B cell (primary cell): ENCODE data around the gene GAL. TPM values are rescaled to one million over a fixed set of nuclear protein-coding genes. Genes with fewer than 3 reads are reported as not detected.

Experiments used
- ATAC-seq: fragments of 200-7000 bp; cut with Tn5 transposase; one replicate; pipeline ENCODE4 v1.10.0; 2021; ENCODE audit warnings: low read depth, mild to moderate bottlenecking, moderate number of reproducible peaks, moderate library complexity
- CTCF ChIA-PET: fragments of 350-600 bp; sonication (Branson Sonifier 250); formaldehyde crosslinking; loops from one replicate; lab custom pipeline; 2021; ENCODE audit warnings: antibody characterized with exemption, inconsistent platforms; lab: Charles Lee
- POLR2A ChIA-PET: fragments of 350-600 bp; sonication (Branson Sonifier 250); formaldehyde crosslinking; loops from one replicate; lab custom pipeline; 2021; ENCODE audit warnings: antibody characterized with exemption; lab: Charles Lee
- DNase-seq: peaks from one replicate; pipeline ENCODE4 v3.0.0; 2013
- H2AFZ ChIP-seq: 2 replicates; pipeline ENCODE4 v1.6.1; 2012; ENCODE audit warnings: mild to moderate bottlenecking, low read depth, low read length; ENCODE audit not compliant: insufficient read depth, poor library complexity, severe bottlenecking
- H3K27ac ChIP-seq, 2 donors: 1 replicate in 1 of 2; 2 replicates in 1 of 2; pipeline ENCODE4 v1.5.1; 2012 to 2013; ENCODE audit warnings: low read length in 2 of 2, mild to moderate bottlenecking in 2 of 2, moderate library complexity in 1 of 2
- H3K27me3 ChIP-seq, 4 experiments: fragments of 200-600 bp in 1 of 4; sonication (generic) in 1 of 4; replicated peaks in 1 of 4; 1 replicate in 2 of 4; 2 replicates in 2 of 4; pipeline versions ENCODE4 v1.6.1 to v1.7.0; 2013 to 2016; ENCODE audit warnings: low read length in 3 of 4, mild to moderate bottlenecking in 2 of 4, mixed read lengths in 1 of 4, moderate library complexity in 1 of 4; ENCODE audit not compliant: insufficient read depth in 4 of 4, control insufficient read depth in 3 of 4; ENCODE audit errors: control extremely low read depth in 1 of 4
- H3K36me3 ChIP-seq, 2 experiments: replicated peaks in 1 of 2; 1 replicate in 1 of 2; 2 replicates in 1 of 2; pipeline versions ENCODE4 v1.6.1 to v1.7.1; 2013; ENCODE audit warnings: low read length in 1 of 2; ENCODE audit not compliant: insufficient read depth in 2 of 2, control insufficient read depth in 1 of 2; ENCODE audit errors: control extremely low read depth in 1 of 2, extremely low read depth in 1 of 2
- H3K4me1 ChIP-seq, 2 donors: fragments of 200-600 bp in 1 of 2; sonication (generic) in 1 of 2; 1 replicate in 1 of 2; 2 replicates in 1 of 2; pipeline versions ENCODE4 v1.5.1 to v1.6.1; 2013 to 2017; ENCODE audit warnings: low read length in 2 of 2; ENCODE audit not compliant: control insufficient read depth in 2 of 2, insufficient read depth in 2 of 2
- H3K4me2 ChIP-seq: replicated peaks from 2 replicates; pipeline ENCODE3; 2012; ENCODE audit warnings: mild to moderate bottlenecking, low read depth, low read length; ENCODE audit not compliant: poor library complexity, severe bottlenecking
- H3K4me3 ChIP-seq, 5 experiments: fragments of 200-600 bp in 1 of 5; sonication (generic) in 1 of 5; 1 replicate in 3 of 5; 2 replicates in 2 of 5; pipeline versions ENCODE4 v1.5.1 to v1.7.0; 2011 to 2016; ENCODE audit warnings: low read length in 4 of 5, mild to moderate bottlenecking in 4 of 5, low read depth in 2 of 5, control low read depth in 1 of 5, moderate library complexity in 1 of 5; ENCODE audit not compliant: insufficient read depth in 1 of 5; ENCODE audit errors: control extremely low read depth in 1 of 5, extremely low read depth in 1 of 5
- H3K79me2 ChIP-seq: fragments of 200-600 bp; sonication (generic); one replicate; pipeline ENCODE4 v1.6.0; 2016; ENCODE audit warnings: low read length; ENCODE audit not compliant: control insufficient read depth, insufficient read depth
- H3K9ac ChIP-seq: fragments of 200-600 bp; sonication (generic); 2 replicates; pipeline ENCODE4 v1.6.1; 2017; ENCODE audit warnings: mild to moderate bottlenecking, low read length, moderate library complexity
- H3K9me3 ChIP-seq, 3 donors: one replicate each; pipeline versions ENCODE4 v1.6.1 to v1.7.1; 2013; ENCODE audit warnings: low read length in 2 of 3; ENCODE audit not compliant: control insufficient read depth in 2 of 3, insufficient read depth in 1 of 3; ENCODE audit errors: control extremely low read depth in 1 of 3
- H4K20me1 ChIP-seq: 2 replicates; pipeline ENCODE4 v1.6.0; 2012; ENCODE audit warnings: mild to moderate bottlenecking, low read length; ENCODE audit not compliant: insufficient read depth, control insufficient read depth, poor library complexity, severe bottlenecking
- H3K27ac Mint-ChIP-seq: one replicate; pipeline ENCODE4 v1.8.0; 2021; ENCODE audit warnings: mixed read lengths
- H3K27me3 Mint-ChIP-seq: one replicate; pipeline ENCODE4 v1.8.0; 2021; ENCODE audit warnings: mixed read lengths
- H3K4me1 Mint-ChIP-seq: one replicate; pipeline ENCODE4 v1.8.0; 2021; ENCODE audit warnings: mixed read lengths
- H3K4me3 Mint-ChIP-seq: one replicate; pipeline ENCODE4 v1.8.0; 2021; ENCODE audit warnings: mixed read lengths
- H3K9me3 Mint-ChIP-seq: one replicate; pipeline ENCODE4 v1.8.0; 2022; ENCODE audit warnings: mixed read lengths; ENCODE audit not compliant: insufficient read depth
- EZH2 ChIP-seq: IDR thresholded peaks from 2 replicates; pipeline ENCODE4 v1.6.1; 2012; ENCODE audit warnings: borderline replicate concordance, low read depth, mild to moderate bottlenecking, moderate library complexity, low read length; ENCODE audit not compliant: insufficient read depth, poor library complexity, severe bottlenecking
- WGBS: methylation state at CpG from one replicate; pipeline ENCODE4 v1.1.5; 2013; ENCODE audit warnings: missing lambda C conversion rate; ENCODE audit not compliant: insufficient coverage; 5-methylcytosine and 5-hydroxymethylcytosine counted together
- intact Hi-C: fragments of 100-400 bp; cut with micrococcal nuclease; formaldehyde crosslinking; loops from one replicate; pipeline ENCODE4 v1.10.0; 2022
- polyA plus RNA-seq: library from polyadenylated mRNA; depleted of rRNA; stranded (reverse); fragments of >200 nt; gene quantifications from 2 replicates; pipeline ENCODE4 v1.2.3, GENCODE V29; 2012
- total RNA-seq, 2 donors: library from RNA; stranded (reverse); fragments of 120-200 nt in 1 of 2; gene quantifications; 1 replicate in 1 of 2; 2 replicates in 1 of 2; pipeline versions ENCODE4 v1.2.3 to v1.2.4, GENCODE V29; 2013 to 2022
- TF ChIP-seq, protein P1 (sequence below): fragments of 200-600 bp; IDR thresholded peaks from one replicate; pipeline ENCODE4 v1.8.0; 2022; ENCODE audit warnings: antibody characterized with exemption, mild to moderate bottlenecking

GAL gene
- total and polyA plus RNA-seq, 2 donors (not counting 1 experiment from before 2014, with no cell fraction given), result not detected

DNA sequence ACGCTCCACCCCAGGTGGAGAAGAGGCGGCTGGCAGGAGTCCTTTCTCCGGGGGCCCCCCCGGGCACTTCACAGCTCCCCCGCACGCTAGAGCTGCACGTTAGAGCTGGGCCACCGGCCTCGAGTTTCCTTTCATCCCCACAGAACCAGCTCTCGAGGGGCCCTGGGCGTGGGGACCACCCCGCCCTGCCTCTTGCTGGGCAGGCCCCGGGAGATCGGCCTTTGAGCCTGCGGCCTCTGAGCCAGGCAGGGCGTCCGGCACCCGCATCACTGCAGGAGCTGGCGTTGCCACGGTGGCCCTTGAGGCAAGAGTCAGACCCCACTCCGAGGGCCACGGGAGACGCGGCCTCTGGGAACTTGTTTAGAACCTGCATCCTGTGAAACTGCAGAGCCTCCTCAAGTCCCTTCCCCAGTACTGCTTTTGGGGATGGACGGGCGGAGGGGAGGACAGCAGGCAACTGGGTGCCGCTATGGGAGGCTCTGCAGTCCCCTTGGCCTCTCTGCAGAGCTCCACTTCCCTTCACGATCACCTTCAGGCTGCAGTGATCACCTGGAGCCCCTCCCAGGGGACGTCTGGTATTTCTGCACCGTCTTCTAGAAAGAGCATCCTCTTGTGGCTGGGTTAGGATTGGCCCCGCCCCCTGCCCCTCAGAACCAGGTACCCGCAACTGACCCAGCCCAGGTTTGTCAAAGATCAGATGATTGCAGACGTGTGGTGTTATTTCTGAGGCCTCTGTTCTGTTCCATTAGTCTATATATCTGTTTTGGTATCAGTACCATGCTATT is 13.9 kb upstream of the GAL start:
- POLR2A ChIA-PET, result no interaction called here
- 91% methylated on average over 32 of the region's 33 CpGs for WGBS

More for the DNA sequence above, 13.9 kb upstream of the GAL start:
- ATAC-seq (no peak), DNase-seq (no peak)
- H3K36me3 ChIP-seq, result no peaks in the 10 kb centered on the region
- H3K9ac ChIP-seq, result no peak overlapping the region
- Mint-ChIP-seq H3K4me1 (no peaks in the 10 kb centered on the region), H3K4me3 (no peak overlapping the region), H3K9me3 (no peaks in the 10 kb centered on the region), H3K27ac (no peak overlapping the region), H3K27me3 (peaks cover 20% of the 10 kb centered on the region)
- intact Hi-C loops, result no loop called here
- CTCF ChIA-PET, result no interaction called here
- no peaks in the 10 kb centered on the region for H3K4me1 ChIP-seq
- H3K4me2 ChIP-seq, result no peak overlapping the region
- no peak overlapping the region for H3K4me3 ChIP-seq
- peaks cover 0 to 13% (median 0%) of the 10 kb centered on the region in 3 donors for H3K9me3 ChIP-seq
- peaks cover 0 to 3% (median 0%) of the 10 kb centered on the region in 4 experiments for H3K27me3 ChIP-seq
- H4K20me1 ChIP-seq, result no peaks in the 10 kb centered on the region
- H3K27ac ChIP-seq, result no peak overlapping the region
- TF ChIP-seq, protein P1, sequence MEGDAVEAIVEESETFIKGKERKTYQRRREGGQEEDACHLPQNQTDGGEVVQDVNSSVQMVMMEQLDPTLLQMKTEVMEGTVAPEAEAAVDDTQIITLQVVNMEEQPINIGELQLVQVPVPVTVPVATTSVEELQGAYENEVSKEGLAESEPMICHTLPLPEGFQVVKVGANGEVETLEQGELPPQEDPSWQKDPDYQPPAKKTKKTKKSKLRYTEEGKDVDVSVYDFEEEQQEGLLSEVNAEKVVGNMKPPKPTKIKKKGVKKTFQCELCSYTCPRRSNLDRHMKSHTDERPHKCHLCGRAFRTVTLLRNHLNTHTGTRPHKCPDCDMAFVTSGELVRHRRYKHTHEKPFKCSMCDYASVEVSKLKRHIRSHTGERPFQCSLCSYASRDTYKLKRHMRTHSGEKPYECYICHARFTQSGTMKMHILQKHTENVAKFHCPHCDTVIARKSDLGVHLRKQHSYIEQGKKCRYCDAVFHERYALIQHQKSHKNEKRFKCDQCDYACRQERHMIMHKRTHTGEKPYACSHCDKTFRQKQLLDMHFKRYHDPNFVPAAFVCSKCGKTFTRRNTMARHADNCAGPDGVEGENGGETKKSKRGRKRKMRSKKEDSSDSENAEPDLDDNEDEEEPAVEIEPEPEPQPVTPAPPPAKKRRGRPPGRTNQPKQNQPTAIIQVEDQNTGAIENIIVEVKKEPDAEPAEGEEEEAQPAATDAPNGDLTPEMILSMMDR, result no peak
- TF ChIP-seq EZH2, result no peak
- no peaks in the 10 kb centered on the region for H3K79me2 ChIP-seq
- no peak overlapping the region for H2AFZ ChIP-seq
